ENCODE data around the gene MGAT4B. TPM values are rescaled to one million over a fixed set of nuclear protein-coding genes. Genes with fewer than 3 reads are reported as not detected.

The MGAT4B gene
- total RNA-seq, 1 experiment from 2014 or later = 148 TPM

- no peaks in the 10 kb centered on the region for H3K27me3 ChIP-seq (ENCODE audit: insufficient read depth, low read length)
- POLR2A ChIA-PET = no interaction called here
- CTCF ChIA-PET = no interaction called here
- no peak overlapping the region for H3K4me3 ChIP-seq (replicated peaks in 1 of 2; ENCODE audit: low read depth in 1 of 2, low read length in 2 of 2)
- H3K27ac ChIP-seq (ENCODE audit: low read depth, low read length) = no peak overlapping the region; the same call in 1 of the 2 replicates
- H2AFZ ChIP-seq (ENCODE audit: low read depth, low read length, poor library complexity, severe bottlenecking) = no peak overlapping the region
- H3K79me2 ChIP-seq (ENCODE audit: insufficient read depth, low read length) = peaks cover 74% of the 10 kb centered on the region
- no peak overlapping the region for H3K4me2 ChIP-seq (ENCODE audit: low read length)
- no peak for TF ChIP-seq SIN3A (IDR thresholded peaks at IDR 0.05; ENCODE audit: low read depth)
- no peak for TF ChIP-seq CTCF (IDR thresholded peaks at IDR 0.05 in 2 of 3, conservative IDR thresholded peaks at IDR 0.05 in 1 of 3; ENCODE audit: borderline replicate concordance in 1 of 3, insufficient read depth in 1 of 3, low read depth in 2 of 3, low read length in 2 of 3)
- TF ChIP-seq YY1 (IDR thresholded peaks at IDR 0.05; ENCODE audit: extremely low read depth, insufficient replicate concordance, low read depth, low read length) = no peak
- no peak for TF ChIP-seq ELF1 (IDR thresholded peaks at IDR 0.05; ENCODE audit: borderline replicate concordance, low read depth)
- peaks cover 19 to 36% of the 10 kb centered on the region in 2 experiments for H3K4me1 ChIP-seq (ENCODE audit: control insufficient read depth in 1 of 2, insufficient read depth in 2 of 2, low read length in 2 of 2)
- ATAC-seq (no peak), DNase-seq (ENCODE audit: low read depth, low spot score) (no peak)
- BruUV-seq (replicated peaks) = no TSS peak
- H3K9ac ChIP-seq (ENCODE audit: low read length) = no peak overlapping the region
- peaks cover 47 to 67% of the 10 kb centered on the region in 2 experiments; a peak in 3 of 4 replicates for H3K36me3 ChIP-seq (ENCODE audit: control insufficient read depth in 1 of 2, insufficient read depth in 2 of 2, low read length in 2 of 2)
- H4K20me1 ChIP-seq (ENCODE audit: insufficient read depth) = peaks cover 12% of the 10 kb centered on the region; the same call in 1 of the 2 replicates
- H3K9me2 ChIP-seq (ENCODE audit: insufficient read depth) = no peaks in the 10 kb centered on the region
- RAD21 ChIA-PET (ENCODE audit: low non-redundant PET in 1 of 2, low total read pairs in 2 of 2, uncharacterized antibody in 2 of 2, unreplicated experiment in 2 of 2) = no interaction called here
- H3K9me3 ChIP-seq (ENCODE audit: control insufficient read depth in 1 of 2, insufficient read depth in 1 of 2, low read depth in 1 of 2, low read length in 2 of 2) = no peaks in the 10 kb centered on the region
- intact Hi-C loops (cut with micrococcal nuclease) = no loop called here
Measured at GRCh38 chr5:179823937-179824744, 17.5 kb upstream of the MGAT4B start.

- RAD21 ChIA-PET (ENCODE audit: low non-redundant PET in 1 of 2, low total read pairs in 2 of 2, uncharacterized antibody in 2 of 2, unreplicated experiment in 2 of 2) = no interaction called here
- Histone ChIP-seq H3K9me3 (ENCODE audit: control insufficient read depth in 1 of 2, insufficient read depth in 1 of 2, low read depth in 1 of 2, low read length in 2 of 2) (no peaks in the 10 kb centered on the region), H3K27me3 (ENCODE audit: insufficient read depth, low read length) (no peaks in the 10 kb centered on the region), H3K36me3 (ENCODE audit: control insufficient read depth in 1 of 2, insufficient read depth in 2 of 2, low read length in 2 of 2) (peaks cover 35 to 57% of the 10 kb centered on the region in 2 experiments; a peak in 3 of 4 replicates), H3K9ac (ENCODE audit: low read length) (peak overlapping the region; percentile 97), H4K20me1 (ENCODE audit: insufficient read depth) (peaks cover 12% of the 10 kb centered on the region; the same call in 1 of the 2 replicates), H3K27ac (ENCODE audit: low read depth, low read length) (peak overlapping the region; percentile 12), H3K4me1 (ENCODE audit: control insufficient read depth in 1 of 2, insufficient read depth in 2 of 2, low read length in 2 of 2) (peaks cover 31 to 52% of the 10 kb centered on the region in 2 experiments), H3K79me2 (ENCODE audit: insufficient read depth, low read length) (peaks cover 61% of the 10 kb centered on the region), H3K9me2 (ENCODE audit: insufficient read depth) (no peaks in the 10 kb centered on the region), H3K4me3 (replicated peaks in 1 of 2; ENCODE audit: low read depth in 1 of 2, low read length in 2 of 2) (peak overlapping the region; percentile 76 to 87), H2AFZ (ENCODE audit: low read depth, low read length, poor library complexity, severe bottlenecking) (no peak overlapping the region), H3K4me2 (ENCODE audit: low read length) (peak overlapping the region; percentile 94)
- ATAC-seq (no peak), DNase-seq (ENCODE audit: low read depth, low spot score) (no peak)
- CTCF ChIA-PET = no interaction called here
- POLR2A ChIA-PET = interaction anchor here (1.6 kb wide), 1 partner anchor 10 kb away, joined by 5 read pairs; no protein-coding TSS in a partner anchor
- TF ChIP-seq POLR2A (IDR thresholded peaks at IDR 0.05; ENCODE audit: borderline replicate concordance, extremely low read depth, insufficient read depth, insufficient read length) = no peak
- TF ChIP-seq EZH2phosphoT487 (IDR thresholded peaks at IDR 0.05; ENCODE audit: borderline replicate concordance) = no peak
- TF ChIP-seq YY1 (IDR thresholded peaks at IDR 0.05; ENCODE audit: extremely low read depth, insufficient replicate concordance, low read depth, low read length) = no peak
- TF ChIP-seq SP1 (IDR thresholded peaks at IDR 0.05; ENCODE audit: low read depth) = no peak
- no peak for TF ChIP-seq EGR1 (IDR thresholded peaks at IDR 0.05; ENCODE audit: low read depth)
- no peak for TF ChIP-seq FOSL1 (IDR thresholded peaks at IDR 0.05; ENCODE audit: low read depth)
- intact Hi-C loops (cut with micrococcal nuclease) = no loop called here
- no TSS peak for BruUV-seq (replicated peaks)
Measured at GRCh38 chr5:179822444-179822990, 15.9 kb upstream of the MGAT4B start.

Data from HCT116 (cell line).